ENCODE results near the gene RAB40C. TPM values are rescaled to one million over a fixed set of nuclear protein-coding genes. Genes with fewer than 3 reads are reported as not detected.
A peak's percentile ranks its signal among the peaks of the same experiment; 100 is the strongest.

RAB40C gene
- total RNA-seq, 2 experiments from 2014 or later: 13.3 to 14.0 TPM

GRCh38 chr16:659618-660017 is 69.8 kb downstream of the RAB40C start:
- no peaks in the 10 kb centered on the region for H3K36me3 Mint-ChIP-seq
- H3K9me3 Mint-ChIP-seq (ENCODE audit: low read depth): no peaks in the 10 kb centered on the region
- H3K4me3 Mint-ChIP-seq: no peak overlapping the region
- ATAC-seq (no peak), DNase-seq (no peak)
- no peak overlapping the region for H3K27ac Mint-ChIP-seq
- CTCF ChIA-PET: interaction anchor here (2.5 kb wide), 1 partner anchor 10 kb away, joined by 11 read pairs; the partner anchor contains the start of gene WDR90
- H3K27me3 Mint-ChIP-seq: no peaks in the 10 kb centered on the region
- peaks cover 2% of the 10 kb centered on the region for H3K4me1 Mint-ChIP-seq

GRCh38 chr16:660132-660458 is 70.2 kb downstream of the RAB40C start:
- Mint-ChIP-seq H3K27ac (no peak overlapping the region), H3K4me1 (peaks cover 2% of the 10 kb centered on the region), H3K4me3 (no peak overlapping the region), H3K9me3 (ENCODE audit: low read depth) (no peaks in the 10 kb centered on the region), H3K27me3 (no peaks in the 10 kb centered on the region), H3K36me3 (no peaks in the 10 kb centered on the region)
- DNase-seq (no peak), ATAC-seq (no peak)
- CTCF ChIA-PET: interaction anchor here (2.5 kb wide), 1 partner anchor 10 kb away, joined by 11 read pairs; the partner anchor contains the start of gene WDR90

- Mint-ChIP-seq H3K27me3 (no peaks in the 10 kb centered on the region), H3K4me3 (no peak overlapping the region), H3K4me1 (peaks cover 2% of the 10 kb centered on the region), H3K27ac (no peak overlapping the region), H3K9me3 (ENCODE audit: low read depth) (no peaks in the 10 kb centered on the region), H3K36me3 (no peaks in the 10 kb centered on the region)
- peak; percentile 73 for ATAC-seq
- CTCF ChIA-PET: interaction anchor here (2.5 kb wide), 1 partner anchor 11 kb away, joined by 11 read pairs; the partner anchor contains the start of gene WDR90
- peak; percentile 67 for DNase-seq
Measured at GRCh38 chr16:660459-661183, 70.8 kb downstream of the RAB40C start.

- Mint-ChIP-seq H3K4me3 (no peak overlapping the region), H3K36me3 (no peaks in the 10 kb centered on the region), H3K9me3 (ENCODE audit: low read depth) (no peaks in the 10 kb centered on the region), H3K4me1 (peaks cover 2% of the 10 kb centered on the region), H3K27me3 (no peaks in the 10 kb centered on the region), H3K27ac (no peak overlapping the region)
- DNase-seq (no peak), ATAC-seq (no peak)
- CTCF ChIA-PET: interaction anchor here (2.5 kb wide), 1 partner anchor 11 kb away, joined by 11 read pairs; the partner anchor contains the start of gene WDR90
Measured at GRCh38 chr16:661184-661821, 71.4 kb downstream of the RAB40C start.

GRCh38 chr16:662095-662494 is 72.2 kb downstream of the RAB40C start:
- Mint-ChIP-seq H3K9me3 (ENCODE audit: low read depth) (no peaks in the 10 kb centered on the region), H3K4me3 (no peak overlapping the region), H3K4me1 (peaks cover 2% of the 10 kb centered on the region), H3K27me3 (no peaks in the 10 kb centered on the region), H3K27ac (no peak overlapping the region), H3K36me3 (no peaks in the 10 kb centered on the region)
- DNase-seq (no peak), ATAC-seq (no peak)
- CTCF ChIA-PET: interaction anchor here (1.2 kb wide), 1 partner anchor 14 kb away, joined by 3 read pairs; no protein-coding TSS in a partner anchor

GRCh38 chr16:662597-662996 is 72.7 kb downstream of the RAB40C start:
- Mint-ChIP-seq H3K4me3 (no peak overlapping the region), H3K9me3 (ENCODE audit: low read depth) (no peaks in the 10 kb centered on the region), H3K36me3 (no peaks in the 10 kb centered on the region), H3K4me1 (peaks cover 5% of the 10 kb centered on the region), H3K27me3 (no peaks in the 10 kb centered on the region), H3K27ac (no peak overlapping the region)
- no peak for ATAC-seq
- CTCF ChIA-PET: interaction anchor here (1.2 to 1.4 kb wide), 2 partner anchors 14 to 17 kb away, joined by 3 read pairs; no protein-coding TSS in a partner anchor
- no peak for DNase-seq

- no peaks in the 10 kb centered on the region for H3K9me3 Mint-ChIP-seq (ENCODE audit: low read depth)
- DNase-seq (no peak), ATAC-seq (no peak)
- no peak overlapping the region for H3K27ac Mint-ChIP-seq
- H3K27me3 Mint-ChIP-seq: no peaks in the 10 kb centered on the region
- H3K4me3 Mint-ChIP-seq: no peak overlapping the region
- CTCF ChIA-PET: no interaction called here
- peaks cover 10% of the 10 kb centered on the region for H3K4me1 Mint-ChIP-seq
- peaks cover 3% of the 10 kb centered on the region for H3K36me3 Mint-ChIP-seq
Measured at GRCh38 chr16:666572-666971, 76.7 kb downstream of the RAB40C start.

GRCh38 chr16:667113-667779 is 77.4 kb downstream of the RAB40C start:
- peak overlapping the region; percentile 81 for H3K27ac Mint-ChIP-seq
- H3K27me3 Mint-ChIP-seq: no peaks in the 10 kb centered on the region
- H3K4me3 Mint-ChIP-seq: peak overlapping the region; percentile 73
- no peak for ATAC-seq
- H3K36me3 Mint-ChIP-seq: peaks cover 3% of the 10 kb centered on the region
- no peaks in the 10 kb centered on the region for H3K9me3 Mint-ChIP-seq (ENCODE audit: low read depth)
- peaks cover 10% of the 10 kb centered on the region for H3K4me1 Mint-ChIP-seq
- CTCF ChIA-PET: interaction anchor here (1.3 to 2.3 kb wide), 6 partner anchors 11 to 297 kb away, joined by 3 to 13 read pairs (median 6); partner anchors contain the start of gene WDR90
- no peak for DNase-seq

- Mint-ChIP-seq H3K9me3 (ENCODE audit: low read depth) (no peaks in the 10 kb centered on the region), H3K27ac (peak within 1 kb of the TSS; percentile 81), H3K27me3 (no peaks in the 10 kb centered on the region), H3K4me3 (peak within 1 kb of the TSS; percentile 73), H3K4me1 (peaks cover 10% of the 10 kb centered on the region), H3K36me3 (peaks cover 5% of the 10 kb centered on the region)
- DNase-seq: peak; percentile 94
- CTCF ChIA-PET: interaction anchor here (1.0 to 2.3 kb wide), 9 partner anchors 11 to 296 kb away, joined by 3 to 13 read pairs (median 6); partner anchors contain the start of genes JMJD8, STUB1 and WDR90
- peak; percentile 90 for ATAC-seq
Measured at GRCh38 chr16:667780-668518, 78.1 kb downstream of the RAB40C start, which contains the start of gene RHOT2. Gene RHOT2, plus strand, starts transcription at chr16:668132. Its CDS starts 68 bp downstream, at chr16:668200.

- peak; percentile 13 for ATAC-seq
- no peaks in the 10 kb centered on the region for H3K9me3 Mint-ChIP-seq (ENCODE audit: low read depth)
- peaks cover 10% of the 10 kb centered on the region for H3K4me1 Mint-ChIP-seq
- CTCF ChIA-PET: interaction anchor here (1.0 to 2.3 kb wide), 9 partner anchors 10 to 295 kb away, joined by 3 to 13 read pairs (median 6); partner anchors contain the start of genes JMJD8, STUB1 and WDR90
- H3K27me3 Mint-ChIP-seq: no peaks in the 10 kb centered on the region
- H3K36me3 Mint-ChIP-seq: peaks cover 6% of the 10 kb centered on the region
- DNase-seq: no peak
- H3K27ac Mint-ChIP-seq: peak overlapping the region; percentile 81
- peak overlapping the region; percentile 73 for H3K4me3 Mint-ChIP-seq
Measured at GRCh38 chr16:668519-669171, 78.8 kb downstream of the RAB40C start.

GRCh38 chr16:669666-670065 is 79.8 kb downstream of the RAB40C start:
- Mint-ChIP-seq H3K27ac (no peak overlapping the region), H3K4me3 (peak overlapping the region; percentile 73), H3K9me3 (ENCODE audit: low read depth) (no peaks in the 10 kb centered on the region), H3K36me3 (peaks cover 8% of the 10 kb centered on the region), H3K4me1 (peaks cover 10% of the 10 kb centered on the region), H3K27me3 (no peaks in the 10 kb centered on the region)
- ATAC-seq: no peak
- no peak for DNase-seq
- CTCF ChIA-PET: interaction anchor here (1.6 kb wide), 1 partner anchor 15 kb away, joined by 3 read pairs; the partner anchor contains the start of gene JMJD8

Measured in activated CD8-positive, alpha-beta memory T cell treated with anti-CD3 and anti-CD28 coated beads, Interleukin-2, amount 10 ng/mL, durations not matched to agents 7 days and 5 days (primary cell).